ENCODE measurements around the gene P2RY8.
"Not testable (repeated sequence)": the region's sequence is repeated elsewhere in the genome, so short reads cannot be mapped to it uniquely, and the experiment has no call there.

The P2RY8 gene

GRCh38 chrX:1542994-1543725 lies 6.2 kb upstream of the P2RY8 start:
- no peak for DNase-seq

GRCh38 chrX:1539146-1539545 lies 2.2 kb upstream of the P2RY8 start:
- not testable (repeated sequence) for DNase-seq

GRCh38 chrX:1537716-1538090 lies 718 bp upstream of the P2RY8 start:
- DNase-seq: not testable (repeated sequence)

- no peak for DNase-seq
Observed at GRCh38 chrX:1536712-1537030, 314 bp downstream of the P2RY8 start.

GRCh38 chrX:1535241-1536041 lies 1.5 kb downstream of the P2RY8 start:
- peak; percentile 2 for DNase-seq

- no peak for DNase-seq
Observed at GRCh38 chrX:1534301-1535168, 2.5 kb downstream of the P2RY8 start.

GRCh38 chrX:1533058-1533457 lies 3.9 kb downstream of the P2RY8 start:
- no peak for DNase-seq

GRCh38 chrX:1531096-1531890 lies 5.7 kb downstream of the P2RY8 start:
- DNase-seq: no peak

GRCh38 chrX:1529756-1530155 lies 7.2 kb downstream of the P2RY8 start:
- no peak for DNase-seq

- DNase-seq: no peak
Observed at GRCh38 chrX:1529328-1529727, 7.7 kb downstream of the P2RY8 start.

GRCh38 chrX:1528884-1529203 lies 8.1 kb downstream of the P2RY8 start:
- DNase-seq: no peak

- DNase-seq: no peak
Observed at GRCh38 chrX:1528186-1528883, 8.7 kb downstream of the P2RY8 start.

GRCh38 chrX:1527457-1527856 lies 9.5 kb downstream of the P2RY8 start:
- no peak for DNase-seq

GRCh38 chrX:1526565-1526964 lies 10.4 kb downstream of the P2RY8 start:
- no peak for DNase-seq

GRCh38 chrX:1525583-1526355 lies 11.2 kb downstream of the P2RY8 start:
- DNase-seq: no peak

GRCh38 chrX:1524874-1525582 lies 12.0 kb downstream of the P2RY8 start:
- DNase-seq: no peak

GRCh38 chrX:1522905-1523304 lies 14.1 kb downstream of the P2RY8 start:
- not testable (repeated sequence) for DNase-seq

- DNase-seq: no peak
Observed at GRCh38 chrX:1521459-1521956, 15.5 kb downstream of the P2RY8 start.

- DNase-seq: no peak
Observed at GRCh38 chrX:1520350-1520749, 16.6 kb downstream of the P2RY8 start.

- no peak for DNase-seq
Observed at GRCh38 chrX:1519022-1519497, 17.9 kb downstream of the P2RY8 start.
